K562 (cell line): Measurements from ENCODE around the gene WDR86.

Experiments used
- HMG20A ChIP-seq: fragments of 450-650 bp; formaldehyde crosslinking; conservative IDR thresholded peaks from 2 replicates; pipeline ENCODE4 v1.4.0; 2020; ENCODE audit warnings: mild to moderate bottlenecking, mixed read lengths
- IRF2 ChIP-seq: sonication (generic); formaldehyde crosslinking; IDR thresholded peaks from 2 replicates; pipeline ENCODE4 v1.8.1; 2022; ENCODE audit warnings: mild to moderate bottlenecking, missing genetic modification reagents
- KDM2B ChIP-seq: fragments of 250-450 bp; sonication (Bioruptor Pico); IDR thresholded peaks from 2 replicates; pipeline ENCODE4 v1.8.0; 2021; ENCODE audit warnings: mild to moderate bottlenecking, moderate library complexity
- MEF2A ChIP-seq: IDR thresholded peaks from 2 replicates; pipeline ENCODE4 v1.6.1; 2011; ENCODE audit warnings: low read depth, mild to moderate bottlenecking, low read length, moderate library complexity; ENCODE audit not compliant: control insufficient read depth
- SMC3 ChIP-seq: conservative IDR thresholded peaks from 2 replicates; pipeline ENCODE4 v1.6.1; 2011; ENCODE audit warnings: low read depth, low read length, improper control_type of control experiment; ENCODE audit not compliant: insufficient read depth
- ZFP30 ChIP-seq: fragments of 250-450 bp; sonication (Bioruptor Pico); IDR thresholded peaks from 2 replicates; pipeline ENCODE4 v1.8.0; 2022; ENCODE audit warnings: moderate library complexity, mild to moderate bottlenecking, inconsistent platforms, borderline replicate concordance
- TF ChIP-seq, protein P1 (sequence below), 3 experiments: IDR thresholded peaks in 2 of 3; conservative IDR thresholded peaks in 1 of 3; 2 replicates each; pipeline ENCODE4 v1.5.1; 2011 to 2012; ENCODE audit warnings: low read length in 3 of 3, mild to moderate bottlenecking in 3 of 3, control low read depth in 2 of 3, improper control_type of control experiment in 1 of 3, inconsistent platforms in 1 of 3, low read depth in 1 of 3, mixed read lengths in 1 of 3, moderate library complexity in 1 of 3; ENCODE audit not compliant: insufficient read depth in 2 of 3

DNA sequence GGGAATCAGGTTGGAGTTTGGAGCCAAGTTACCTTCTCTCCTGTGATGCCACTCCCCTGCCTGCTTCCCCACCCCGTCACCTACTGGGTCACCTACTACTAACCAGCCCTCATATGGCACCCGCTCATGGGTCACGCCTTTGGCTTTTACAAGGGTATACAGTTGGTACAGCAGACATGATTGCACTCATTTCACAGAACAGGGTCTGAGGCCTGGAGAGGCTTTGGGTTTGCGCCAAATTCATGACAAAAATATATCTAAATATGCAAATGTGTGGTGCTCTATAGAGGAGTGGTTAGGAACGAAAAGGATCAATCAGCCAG is 19.4 kb upstream of the WDR86 start:
- TF ChIP-seq SMC3 (no peak), MEF2A (no peak), ZFP30 (CRISPR knock-in tag) (no peak), KDM2B (CRISPR knock-in tag) (no peak), IRF2 (no peak), HMG20A (no peak)
- TF ChIP-seq, protein P1, sequence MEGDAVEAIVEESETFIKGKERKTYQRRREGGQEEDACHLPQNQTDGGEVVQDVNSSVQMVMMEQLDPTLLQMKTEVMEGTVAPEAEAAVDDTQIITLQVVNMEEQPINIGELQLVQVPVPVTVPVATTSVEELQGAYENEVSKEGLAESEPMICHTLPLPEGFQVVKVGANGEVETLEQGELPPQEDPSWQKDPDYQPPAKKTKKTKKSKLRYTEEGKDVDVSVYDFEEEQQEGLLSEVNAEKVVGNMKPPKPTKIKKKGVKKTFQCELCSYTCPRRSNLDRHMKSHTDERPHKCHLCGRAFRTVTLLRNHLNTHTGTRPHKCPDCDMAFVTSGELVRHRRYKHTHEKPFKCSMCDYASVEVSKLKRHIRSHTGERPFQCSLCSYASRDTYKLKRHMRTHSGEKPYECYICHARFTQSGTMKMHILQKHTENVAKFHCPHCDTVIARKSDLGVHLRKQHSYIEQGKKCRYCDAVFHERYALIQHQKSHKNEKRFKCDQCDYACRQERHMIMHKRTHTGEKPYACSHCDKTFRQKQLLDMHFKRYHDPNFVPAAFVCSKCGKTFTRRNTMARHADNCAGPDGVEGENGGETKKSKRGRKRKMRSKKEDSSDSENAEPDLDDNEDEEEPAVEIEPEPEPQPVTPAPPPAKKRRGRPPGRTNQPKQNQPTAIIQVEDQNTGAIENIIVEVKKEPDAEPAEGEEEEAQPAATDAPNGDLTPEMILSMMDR (IDR thresholded peaks at IDR 0.05 in 2 of 3, conservative IDR thresholded peaks at IDR 0.05 in 1 of 3; ENCODE audit: insufficient read depth in 2 of 3, low read depth in 1 of 3, low read length in 3 of 3), result no peak
